Measurements from ENCODE around the gene CLPTM1L. TPM values are rescaled to one million over a fixed set of nuclear protein-coding genes. Genes with fewer than 3 reads are reported as not detected.

The CLPTM1L gene
- total and polyA plus RNA-seq, 9 donors: 28.1 to 96.2 (median 49.0) TPM

DNA sequence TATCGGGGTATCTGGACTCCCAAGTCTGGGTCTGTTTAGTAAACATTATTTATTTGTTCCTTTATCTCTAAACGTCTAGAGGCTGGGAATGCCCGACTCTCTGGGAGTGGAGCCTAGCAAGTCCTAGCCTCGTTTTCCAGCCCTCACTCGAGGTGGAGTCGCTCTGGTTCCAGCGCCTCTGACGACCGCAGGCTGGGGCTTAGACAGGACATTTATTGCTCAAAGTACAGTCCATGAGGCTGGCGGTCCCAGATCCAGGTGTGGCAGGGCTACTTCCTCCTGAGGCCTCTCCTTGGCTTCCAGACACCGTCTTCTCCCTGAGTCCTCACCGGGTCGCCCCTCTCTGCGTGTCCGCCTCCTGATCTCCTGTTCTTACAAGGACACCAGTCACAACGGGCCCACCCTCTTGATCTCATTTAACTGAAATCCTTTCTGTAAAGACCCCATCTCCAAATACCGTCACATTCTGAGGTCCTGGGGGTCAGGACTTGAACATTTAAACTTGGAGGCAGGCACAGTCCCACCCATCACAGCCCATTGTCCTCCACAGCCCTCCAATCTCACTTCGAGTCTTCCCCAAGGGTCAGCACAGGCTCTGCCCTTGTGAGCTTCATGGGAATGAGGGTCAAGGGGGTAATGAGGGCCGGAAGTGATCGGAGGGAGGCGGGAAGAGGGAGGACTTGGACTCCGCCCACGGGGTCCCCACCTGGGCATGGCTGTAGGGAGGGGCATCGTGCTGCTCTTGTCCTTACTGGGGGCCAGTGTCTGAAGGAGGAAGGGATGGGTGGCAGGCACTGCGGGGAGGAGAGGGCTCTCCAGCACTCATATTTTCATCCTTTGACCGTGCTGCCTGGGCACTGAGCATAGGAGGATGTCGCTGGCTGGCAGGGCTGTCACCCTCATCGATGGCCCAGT is 12.2 kb upstream of the CLPTM1L start:
- WGBS, 3 donors: 60 to 65% (median 65%) methylated on average over 28 of the region's 28 CpGs
- Histone ChIP-seq H3K36me3 (no peaks in the 10 kb centered on the region), H3K4me1 (ENCODE audit: insufficient read depth) (no peaks in the 10 kb centered on the region), H3K27ac (no peak overlapping the region), H3K4me3 (no peak overlapping the region), H3K9me3 (no peaks in the 10 kb centered on the region), H3K27me3 (no peaks in the 10 kb centered on the region)
- TF ChIP-seq, protein P1, sequence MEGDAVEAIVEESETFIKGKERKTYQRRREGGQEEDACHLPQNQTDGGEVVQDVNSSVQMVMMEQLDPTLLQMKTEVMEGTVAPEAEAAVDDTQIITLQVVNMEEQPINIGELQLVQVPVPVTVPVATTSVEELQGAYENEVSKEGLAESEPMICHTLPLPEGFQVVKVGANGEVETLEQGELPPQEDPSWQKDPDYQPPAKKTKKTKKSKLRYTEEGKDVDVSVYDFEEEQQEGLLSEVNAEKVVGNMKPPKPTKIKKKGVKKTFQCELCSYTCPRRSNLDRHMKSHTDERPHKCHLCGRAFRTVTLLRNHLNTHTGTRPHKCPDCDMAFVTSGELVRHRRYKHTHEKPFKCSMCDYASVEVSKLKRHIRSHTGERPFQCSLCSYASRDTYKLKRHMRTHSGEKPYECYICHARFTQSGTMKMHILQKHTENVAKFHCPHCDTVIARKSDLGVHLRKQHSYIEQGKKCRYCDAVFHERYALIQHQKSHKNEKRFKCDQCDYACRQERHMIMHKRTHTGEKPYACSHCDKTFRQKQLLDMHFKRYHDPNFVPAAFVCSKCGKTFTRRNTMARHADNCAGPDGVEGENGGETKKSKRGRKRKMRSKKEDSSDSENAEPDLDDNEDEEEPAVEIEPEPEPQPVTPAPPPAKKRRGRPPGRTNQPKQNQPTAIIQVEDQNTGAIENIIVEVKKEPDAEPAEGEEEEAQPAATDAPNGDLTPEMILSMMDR (IDR thresholded peaks at IDR 0.05): no peak
- TF ChIP-seq POLR2A (IDR thresholded peaks at IDR 0.05): no peak
- no peak for TF ChIP-seq EP300 (IDR thresholded peaks at IDR 0.05)
- intact Hi-C loops (cut with DNase I): no loop called here
- no peak for DNase-seq

GRCh38 chr5:1354576-1354975 is 9.7 kb upstream of the CLPTM1L start:
- no peaks in the 10 kb centered on the region for H3K27me3 ChIP-seq
- H3K4me1 ChIP-seq (ENCODE audit: insufficient read depth): no peaks in the 10 kb centered on the region
- TF ChIP-seq EP300 (IDR thresholded peaks at IDR 0.05) (no peak), POLR2A (IDR thresholded peaks at IDR 0.05) (no peak)
- TF ChIP-seq, protein P1 (IDR thresholded peaks at IDR 0.05): no peak
- WGBS, 3 donors: 45 to 50% (median 49%) methylated on average over 4 of the region's 4 CpGs
- H3K27ac ChIP-seq: no peak overlapping the region
- DNase-seq: no peak
- H3K9me3 ChIP-seq: no peaks in the 10 kb centered on the region
- no peaks in the 10 kb centered on the region for H3K36me3 ChIP-seq
- intact Hi-C loops (cut with DNase I): no loop called here
- no peak overlapping the region for H3K4me3 ChIP-seq

- Histone ChIP-seq H3K36me3 (no peaks in the 10 kb centered on the region), H3K9me3 (no peaks in the 10 kb centered on the region), H3K4me1 (ENCODE audit: insufficient read depth) (no peaks in the 10 kb centered on the region), H3K27me3 (no peaks in the 10 kb centered on the region), H3K27ac (no peak overlapping the region), H3K4me3 (no peak overlapping the region)
- no peak for TF ChIP-seq POLR2A (IDR thresholded peaks at IDR 0.05)
- TF ChIP-seq EP300 (IDR thresholded peaks at IDR 0.05): no peak
- TF ChIP-seq, protein P1 (IDR thresholded peaks at IDR 0.05): no peak
- WGBS, 3 donors: 66 to 79% (median 77%) methylated on average over 10 of the region's 10 CpGs
- intact Hi-C loops (cut with DNase I): no loop called here
- no peak for DNase-seq
Measured at GRCh38 chr5:1352231-1353219, 7.6 kb upstream of the CLPTM1L start.

DNA sequence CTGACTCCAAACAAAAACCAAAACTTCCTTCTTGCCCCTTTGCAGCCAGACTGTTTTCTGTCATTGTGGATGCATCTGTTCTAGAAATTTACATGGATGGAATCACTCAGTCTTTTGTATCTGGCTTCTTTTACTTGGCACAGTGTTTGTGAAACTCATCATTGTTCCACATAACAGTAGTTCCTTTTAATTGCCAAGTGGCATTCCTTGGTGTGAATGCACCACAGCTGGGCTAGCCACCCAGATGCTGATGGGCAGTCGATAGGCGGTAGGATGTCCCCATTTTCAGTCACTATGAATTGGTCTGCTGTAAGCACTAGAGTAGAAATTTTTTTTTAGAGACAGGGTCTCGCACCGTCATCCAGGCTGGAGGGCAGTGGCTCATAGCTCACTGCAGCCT is 6.3 kb upstream of the CLPTM1L start:
- Histone ChIP-seq H3K4me1 (ENCODE audit: insufficient read depth) (no peaks in the 10 kb centered on the region), H3K9me3 (no peaks in the 10 kb centered on the region), H3K27me3 (no peaks in the 10 kb centered on the region), H3K36me3 (no peaks in the 10 kb centered on the region), H3K4me3 (no peak overlapping the region), H3K27ac (no peak overlapping the region)
- 78 to 91% (median 81%) methylated on average over 4 of the region's 4 CpGs for WGBS, 3 donors
- no peak for DNase-seq
- intact Hi-C loops (cut with DNase I): no loop called here
- TF ChIP-seq EP300 (IDR thresholded peaks at IDR 0.05) (no peak), POLR2A (IDR thresholded peaks at IDR 0.05) (no peak)
- TF ChIP-seq, protein P1 (IDR thresholded peaks at IDR 0.05): no peak
